GM12872 (cell line): Measurements from ENCODE around the gene ARHGEF7.

Experiments
- TF ChIP-seq, protein P1 (sequence below): IDR thresholded peaks from 3 replicates; pipeline ENCODE4 v1.5.1; 2011; ENCODE audit warnings: low read depth, mild to moderate bottlenecking, low read length, moderate library complexity; ENCODE audit not compliant: insufficient read depth

ARHGEF7 gene

DNA sequence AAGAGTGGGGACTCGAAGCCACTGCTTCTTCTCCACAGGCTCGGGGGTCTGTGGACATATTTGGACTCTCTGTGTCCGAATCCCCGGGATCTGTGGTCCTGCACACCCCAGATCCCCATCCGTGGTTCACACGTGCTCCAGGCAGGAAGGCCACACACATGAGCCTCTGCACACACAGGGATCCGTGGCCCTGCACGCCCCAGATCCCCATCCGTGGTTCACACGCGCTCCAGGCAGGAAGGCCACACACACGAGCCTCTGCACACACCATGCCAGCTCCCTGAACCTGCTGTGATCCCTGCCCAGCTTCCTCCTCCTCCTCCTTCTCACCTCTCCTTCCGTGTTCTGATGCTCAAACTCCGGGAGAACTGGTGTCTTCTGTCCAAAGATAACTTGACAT lies 208.4 kb downstream of the ARHGEF7 start:
- TF ChIP-seq, protein P1, sequence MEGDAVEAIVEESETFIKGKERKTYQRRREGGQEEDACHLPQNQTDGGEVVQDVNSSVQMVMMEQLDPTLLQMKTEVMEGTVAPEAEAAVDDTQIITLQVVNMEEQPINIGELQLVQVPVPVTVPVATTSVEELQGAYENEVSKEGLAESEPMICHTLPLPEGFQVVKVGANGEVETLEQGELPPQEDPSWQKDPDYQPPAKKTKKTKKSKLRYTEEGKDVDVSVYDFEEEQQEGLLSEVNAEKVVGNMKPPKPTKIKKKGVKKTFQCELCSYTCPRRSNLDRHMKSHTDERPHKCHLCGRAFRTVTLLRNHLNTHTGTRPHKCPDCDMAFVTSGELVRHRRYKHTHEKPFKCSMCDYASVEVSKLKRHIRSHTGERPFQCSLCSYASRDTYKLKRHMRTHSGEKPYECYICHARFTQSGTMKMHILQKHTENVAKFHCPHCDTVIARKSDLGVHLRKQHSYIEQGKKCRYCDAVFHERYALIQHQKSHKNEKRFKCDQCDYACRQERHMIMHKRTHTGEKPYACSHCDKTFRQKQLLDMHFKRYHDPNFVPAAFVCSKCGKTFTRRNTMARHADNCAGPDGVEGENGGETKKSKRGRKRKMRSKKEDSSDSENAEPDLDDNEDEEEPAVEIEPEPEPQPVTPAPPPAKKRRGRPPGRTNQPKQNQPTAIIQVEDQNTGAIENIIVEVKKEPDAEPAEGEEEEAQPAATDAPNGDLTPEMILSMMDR: no peak

DNA sequence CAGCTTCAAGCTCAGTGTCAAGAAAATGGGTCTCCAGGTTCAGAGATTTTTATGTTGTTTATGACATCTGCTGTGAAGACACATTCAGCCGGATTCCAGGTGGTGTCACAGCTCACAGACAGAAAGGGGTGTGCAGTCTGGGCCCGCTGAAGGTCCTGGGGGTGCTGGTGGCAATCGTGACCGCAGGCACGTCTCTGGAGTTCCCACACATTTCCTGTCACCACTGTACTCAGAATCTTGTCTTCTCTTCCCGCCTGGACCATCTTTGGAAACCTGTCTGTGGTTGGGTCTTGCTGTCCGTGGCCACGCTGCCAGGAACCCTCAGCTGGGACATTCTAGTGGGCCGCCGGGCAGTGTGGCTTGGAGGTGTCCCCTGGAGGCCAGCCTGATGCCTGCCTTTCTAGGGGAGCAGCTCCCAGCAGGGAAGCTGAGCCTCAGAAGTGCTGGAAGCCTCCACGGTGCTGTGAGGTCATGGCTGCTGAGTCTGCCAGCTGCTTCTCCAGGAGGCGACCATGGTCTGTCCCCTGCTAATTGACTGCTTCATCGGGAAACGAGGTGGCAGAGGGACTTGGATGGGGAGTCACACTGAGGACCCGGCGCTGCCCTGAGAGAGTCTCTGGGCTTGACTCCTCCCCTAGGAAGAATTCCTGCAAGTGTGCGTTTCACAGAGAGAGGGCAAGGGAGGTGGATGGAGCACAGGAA lies 209.0 kb downstream of the ARHGEF7 start:
- TF ChIP-seq, protein P1: no peak

DNA sequence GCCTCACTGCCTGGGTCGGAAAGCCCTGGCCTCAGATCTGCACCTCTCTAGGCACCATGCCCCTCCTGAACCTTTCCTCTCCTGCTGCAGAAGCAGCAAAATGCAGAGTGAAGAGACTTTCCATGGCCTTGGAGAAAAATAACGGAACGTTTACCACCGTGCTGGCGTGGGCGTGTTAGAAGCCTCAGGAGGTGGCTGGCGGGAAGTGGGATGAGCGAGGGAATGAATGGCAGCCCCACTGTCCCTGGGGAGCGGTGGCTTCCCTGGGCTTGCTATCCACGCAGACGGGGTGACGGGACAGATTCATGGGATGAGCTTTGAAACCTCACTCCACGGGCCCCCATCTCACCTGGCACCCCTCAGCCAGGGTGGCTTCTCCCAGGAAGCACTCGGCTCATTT lies 209.6 kb downstream of the ARHGEF7 start:
- TF ChIP-seq, protein P1: no peak

DNA sequence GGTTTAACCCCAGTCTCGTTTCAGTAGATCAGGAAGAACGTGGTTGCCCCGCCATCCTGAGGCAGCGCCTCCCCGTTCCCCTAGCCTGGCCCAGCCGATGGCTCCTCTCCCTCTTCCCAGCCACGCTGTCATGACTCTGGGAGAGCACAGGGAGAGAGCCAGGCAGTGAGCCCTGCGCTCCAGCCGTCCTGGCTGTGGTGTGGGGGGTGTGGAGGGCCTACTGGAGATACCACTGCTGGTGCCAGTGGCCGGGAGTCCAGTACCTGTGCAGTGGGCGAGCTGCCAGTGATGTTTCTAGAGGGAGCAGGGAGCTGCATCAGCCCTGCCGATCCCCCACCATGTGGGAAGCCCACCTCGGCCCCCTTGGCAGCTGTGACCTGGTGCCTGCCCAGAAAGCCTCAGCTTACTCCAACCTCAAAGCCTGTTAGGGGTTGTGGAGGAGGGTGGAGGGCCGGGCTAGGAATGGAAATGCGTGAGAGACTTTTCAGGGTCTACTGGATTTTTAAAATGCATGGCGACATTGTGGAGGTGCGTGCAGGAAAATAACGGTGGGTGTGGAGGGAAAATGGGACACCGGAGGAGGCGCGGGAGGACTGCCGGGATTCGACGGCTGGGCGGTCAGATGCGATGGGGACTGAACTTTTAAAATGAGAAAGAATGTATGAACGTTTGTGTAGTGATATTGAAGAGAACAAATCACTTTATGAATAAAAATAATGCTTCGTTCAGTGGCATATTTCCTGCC lies 210.2 kb downstream of the ARHGEF7 start:
- TF ChIP-seq, protein P1: no peak

DNA sequence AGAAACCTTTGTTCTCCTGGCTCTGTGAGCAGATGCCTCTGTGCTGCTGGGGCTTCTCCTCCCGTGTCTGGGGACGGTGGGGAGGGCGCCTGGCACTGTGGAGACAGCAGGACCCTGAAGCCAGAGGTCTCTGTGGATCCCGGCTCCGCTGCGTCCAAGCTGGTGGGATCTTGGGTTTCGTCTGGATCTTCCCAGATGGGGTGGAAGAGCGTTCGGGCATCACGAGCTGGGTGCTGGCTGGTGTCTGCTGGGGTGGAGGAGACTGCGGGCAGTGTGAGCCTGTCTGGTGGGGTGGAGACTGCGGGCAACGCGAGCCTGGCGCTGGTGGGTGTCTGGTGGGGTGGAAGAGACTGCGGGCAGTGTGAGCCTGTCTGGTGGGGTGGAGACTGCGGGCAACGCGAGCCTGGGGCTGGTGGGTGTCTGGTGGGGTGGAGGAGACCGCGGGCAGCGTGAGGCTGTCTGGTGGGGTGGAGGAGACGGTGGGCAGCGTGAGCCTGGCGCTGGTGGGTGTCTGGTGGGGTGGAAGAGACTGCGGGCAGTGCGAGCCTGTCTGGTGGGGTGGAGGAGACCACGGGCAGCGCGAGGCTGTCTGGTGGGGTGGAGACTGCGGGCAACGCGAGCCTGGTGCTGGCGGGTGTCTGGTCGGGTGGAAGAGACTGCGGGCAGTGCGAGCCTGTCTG lies 211.0 kb downstream of the ARHGEF7 start:
- TF ChIP-seq, protein P1: no peak

DNA sequence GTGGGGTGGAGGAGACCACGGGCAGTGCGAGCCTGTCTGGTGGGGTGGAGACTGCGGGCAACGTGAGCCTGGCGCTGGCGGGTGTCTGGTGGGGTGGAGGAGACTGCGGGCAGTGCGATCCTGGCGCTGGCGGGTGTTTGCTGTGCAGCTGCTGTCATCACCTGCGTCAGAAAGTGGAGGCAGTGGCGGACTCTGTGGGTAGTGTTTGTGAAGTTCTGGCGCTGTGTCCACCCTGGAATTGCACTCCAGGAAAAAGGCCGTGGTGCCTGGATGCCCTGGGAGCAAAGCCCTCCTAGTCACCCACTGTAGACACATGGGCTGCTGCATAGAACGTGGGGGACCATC lies 211.5 kb downstream of the ARHGEF7 start:
- TF ChIP-seq, protein P1: no peak

DNA sequence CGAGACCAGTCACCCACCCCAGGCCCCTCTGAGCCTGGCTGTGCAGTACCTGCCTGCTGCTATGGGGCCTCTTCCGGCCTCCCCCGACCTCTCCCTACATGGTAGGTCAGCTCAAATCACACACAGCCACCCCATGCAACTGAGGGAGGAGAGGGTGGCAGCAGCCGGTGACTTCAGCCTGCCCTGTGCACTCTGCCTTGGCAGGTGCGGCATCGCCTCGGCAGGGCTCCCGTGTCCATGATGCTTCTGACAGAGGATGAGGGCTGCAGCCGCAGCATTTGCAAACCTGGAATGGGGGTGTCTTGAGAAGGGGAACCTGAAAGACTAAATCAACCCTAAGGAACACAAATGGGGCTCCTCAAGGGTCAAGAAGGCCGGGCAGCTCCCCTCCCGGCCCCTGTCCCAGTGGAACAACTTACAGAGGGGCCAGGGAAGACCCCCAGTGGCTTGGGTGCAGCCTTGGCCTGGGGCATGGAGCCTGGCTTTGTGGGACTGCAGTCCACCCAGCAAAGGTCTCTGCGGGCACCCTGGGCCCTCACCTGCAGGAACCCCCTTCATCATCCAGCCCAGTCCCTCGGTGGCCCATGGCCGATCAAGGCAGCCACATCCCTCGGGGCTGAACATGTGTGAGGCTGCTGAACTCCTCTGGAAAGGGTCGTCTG lies 212.0 kb downstream of the ARHGEF7 start:
- TF ChIP-seq, protein P1: no peak
